ENCODE measurements around the gene PPP3R1.

Gene PPP3R1

GRCh38 chr2:68252400-68253218, at the start of gene PPP3R1 (continued):
- TF ChIP-seq KLF8 (tag by site-specific recombination; IDR thresholded peaks at IDR 0.05) (peak; percentile 86), ZBTB48 (tag by site-specific recombination; IDR thresholded peaks at IDR 0.05) (peak; percentile 66), ZNF529 (tag by site-specific recombination; IDR thresholded peaks at IDR 0.05; ENCODE audit: insufficient replicate concordance) (no peak)

- POLR2A ChIA-PET, result interaction anchor here (0.5 kb wide), 1 partner anchor 142 kb away, joined by 7 read pairs; no protein-coding TSS in a partner anchor
- Histone ChIP-seq H3K4me1 (ENCODE audit: control insufficient read depth, insufficient read depth, low read length) (no peaks in the 10 kb centered on the region), H3K36me3 (ENCODE audit: control insufficient read depth in 2 of 2, insufficient read depth in 1 of 2, low read length in 2 of 2) (no peaks in the 10 kb centered on the region), H3K9me3 (ENCODE audit: control insufficient read depth, insufficient read depth, low read depth, low read length) (no peaks in the 10 kb centered on the region), H3K4me3 (ENCODE audit: low read depth, low read length) (no peak overlapping the region), H3K27ac (ENCODE audit: extremely low read depth, low read depth, low read length) (no peak overlapping the region)
- TF ChIP-seq KLF1 (tag by site-specific recombination; IDR thresholded peaks at IDR 0.05) (no peak), ZNF26 (tag by site-specific recombination; IDR thresholded peaks at IDR 0.05) (no peak), ZBTB20 (tag by site-specific recombination; IDR thresholded peaks at IDR 0.05) (no peak)
- CTCF ChIA-PET, result interaction anchor here (1.0 to 2.2 kb wide), 2 partner anchors 109 to 173 kb away, joined by 4 to 7 read pairs; no protein-coding TSS in a partner anchor
Observed at GRCh38 chr2:68295516-68295915, 43.2 kb upstream of the PPP3R1 start.

- H3K36me3 ChIP-seq (ENCODE audit: control insufficient read depth in 2 of 2, insufficient read depth in 1 of 2, low read length in 2 of 2), result no peaks in the 10 kb centered on the region
- no peak overlapping the region for H3K27ac ChIP-seq (ENCODE audit: extremely low read depth, low read depth, low read length)
- ChIA-PET CTCF (interaction anchor here (0.6 to 2.2 kb wide), 3 partner anchors 104 to 173 kb away, joined by 3 to 7 read pairs (median 4); no protein-coding TSS in a partner anchor), POLR2A (no interaction called here)
- no peaks in the 10 kb centered on the region for H3K9me3 ChIP-seq (ENCODE audit: control insufficient read depth, insufficient read depth, low read depth, low read length)
- no peak overlapping the region for H3K4me3 ChIP-seq (ENCODE audit: low read depth, low read length)
- no peaks in the 10 kb centered on the region for H3K4me1 ChIP-seq (ENCODE audit: control insufficient read depth, insufficient read depth, low read length)
- TF ChIP-seq SETDB1 (IDR thresholded peaks at IDR 0.05; ENCODE audit: insufficient read length, low read length), result no peak
- no peak for TF ChIP-seq ZNF473 (tag by site-specific recombination; IDR thresholded peaks at IDR 0.05)
- no peak for TF ChIP-seq IKZF3 (tag by site-specific recombination; IDR thresholded peaks at IDR 0.05)
- TF ChIP-seq ZNF629 (tag by site-specific recombination; IDR thresholded peaks at IDR 0.05), result no peak
- no peak for TF ChIP-seq ZSCAN18 (tag by site-specific recombination; IDR thresholded peaks at IDR 0.05)
- TF ChIP-seq ZNF626 (tag by site-specific recombination; IDR thresholded peaks at IDR 0.05), result no peak
- no peak for TF ChIP-seq INSM2 (tag by site-specific recombination; IDR thresholded peaks at IDR 0.05)
- TF ChIP-seq ZNF510 (tag by site-specific recombination; IDR thresholded peaks at IDR 0.05; ENCODE audit: insufficient replicate concordance), result no peak
- no peak for TF ChIP-seq ZNF148 (tag by site-specific recombination; IDR thresholded peaks at IDR 0.05; ENCODE audit: borderline replicate concordance)
- no peak for TF ChIP-seq ZNF426 (tag by site-specific recombination; IDR thresholded peaks at IDR 0.05)
- no peak for TF ChIP-seq RBAK (tag by site-specific recombination; IDR thresholded peaks at IDR 0.05)
- TF ChIP-seq ZNF664 (tag by site-specific recombination; IDR thresholded peaks at IDR 0.05), result no peak
- no peak for TF ChIP-seq WT1 (tag by site-specific recombination; IDR thresholded peaks at IDR 0.05)
- TF ChIP-seq ZNF830 (tag by site-specific recombination; IDR thresholded peaks at IDR 0.05; ENCODE audit: low read depth), result no peak
- no peak for TF ChIP-seq ZNF621 (tag by site-specific recombination; IDR thresholded peaks at IDR 0.05)
- TF ChIP-seq ZSCAN4 (tag by site-specific recombination; IDR thresholded peaks at IDR 0.05), result no peak
Observed at GRCh38 chr2:68294913-68295312, 42.6 kb upstream of the PPP3R1 start.
